Amygdala (tissue), 56 donors: ENCODE results near the gene NFIA.
A peak's percentile ranks its signal among the peaks of the same experiment; 100 is the strongest.
"Not testable (repeated sequence)": the region's sequence is repeated elsewhere in the genome, so short reads cannot be mapped to it uniquely, and the experiment has no call there.

Source experiments
- DNase-seq, 56 donors: peaks; one replicate each; lab custom pipeline; 2025; lab: John Stamatoyannopoulos, UW

NFIA gene

GRCh38 chr1:61122389-61122788 is 40.0 kb downstream of the NFIA start:
- DNase-seq: no peak

GRCh38 chr1:61123326-61123725 is 41.0 kb downstream of the NFIA start:
- no peak for DNase-seq

- DNase-seq: no peak
Observed at GRCh38 chr1:61124078-61124477, 41.7 kb downstream of the NFIA start.

- peak in 6 of 56 donors; percentile 13 to 27 (median 21) for DNase-seq
Observed at GRCh38 chr1:61124696-61125095, 42.3 kb downstream of the NFIA start.

- no peak for DNase-seq
Observed at GRCh38 chr1:61125263-61125662, 42.9 kb downstream of the NFIA start.

- no peak for DNase-seq
Observed at GRCh38 chr1:61125895-61126294, 43.5 kb downstream of the NFIA start.

GRCh38 chr1:61126843-61127242 is 44.5 kb downstream of the NFIA start:
- DNase-seq: not testable (repeated sequence)

GRCh38 chr1:61130338-61131000 is 48.1 kb downstream of the NFIA start:
- DNase-seq: no peak

GRCh38 chr1:61131248-61131647 is 48.9 kb downstream of the NFIA start:
- no peak for DNase-seq

- no peak for DNase-seq
Observed at GRCh38 chr1:61131716-61132115, 49.4 kb downstream of the NFIA start.

- DNase-seq: no peak
Observed at GRCh38 chr1:61132176-61132638, 49.8 kb downstream of the NFIA start.

GRCh38 chr1:61132645-61133334 is 50.4 kb downstream of the NFIA start:
- peak in 2 of 56 donors; percentile 26 to 37 for DNase-seq

GRCh38 chr1:61133335-61134019 is 51.1 kb downstream of the NFIA start:
- no peak for DNase-seq

GRCh38 chr1:61135291-61135690 is 52.9 kb downstream of the NFIA start:
- no peak for DNase-seq

- DNase-seq: no peak
Observed at GRCh38 chr1:61138305-61138704, 55.9 kb downstream of the NFIA start.

GRCh38 chr1:61138921-61139774 is 56.8 kb downstream of the NFIA start:
- DNase-seq: no peak

GRCh38 chr1:61139775-61140549 is 57.6 kb downstream of the NFIA start:
- DNase-seq: no peak

GRCh38 chr1:61140778-61141177 is 58.4 kb downstream of the NFIA start:
- no peak for DNase-seq

- DNase-seq: no peak
Observed at GRCh38 chr1:61141288-61142042, 59.1 kb downstream of the NFIA start.
